Measurements from ENCODE around the gene ZNF280D.

DNA sequence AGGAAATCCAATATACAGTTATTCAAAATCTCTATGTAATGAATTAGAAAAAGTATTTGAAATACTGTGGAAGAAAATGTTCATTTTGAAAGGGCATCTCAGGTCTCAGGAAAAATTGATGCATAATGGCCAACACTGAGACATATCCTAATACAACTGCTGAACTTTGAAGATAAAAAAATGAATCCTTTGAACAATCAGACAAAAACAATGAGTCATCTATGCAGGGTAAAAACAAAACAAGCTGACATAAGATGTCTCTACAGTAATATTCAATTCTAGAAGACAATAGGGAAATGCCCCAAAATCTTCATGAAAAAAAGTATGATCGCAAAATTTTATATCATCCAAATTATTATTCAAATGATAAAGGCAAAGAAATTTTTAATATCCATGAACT is 34.0 kb upstream of the ZNF280D start:
- TF ChIP-seq, protein P1, sequence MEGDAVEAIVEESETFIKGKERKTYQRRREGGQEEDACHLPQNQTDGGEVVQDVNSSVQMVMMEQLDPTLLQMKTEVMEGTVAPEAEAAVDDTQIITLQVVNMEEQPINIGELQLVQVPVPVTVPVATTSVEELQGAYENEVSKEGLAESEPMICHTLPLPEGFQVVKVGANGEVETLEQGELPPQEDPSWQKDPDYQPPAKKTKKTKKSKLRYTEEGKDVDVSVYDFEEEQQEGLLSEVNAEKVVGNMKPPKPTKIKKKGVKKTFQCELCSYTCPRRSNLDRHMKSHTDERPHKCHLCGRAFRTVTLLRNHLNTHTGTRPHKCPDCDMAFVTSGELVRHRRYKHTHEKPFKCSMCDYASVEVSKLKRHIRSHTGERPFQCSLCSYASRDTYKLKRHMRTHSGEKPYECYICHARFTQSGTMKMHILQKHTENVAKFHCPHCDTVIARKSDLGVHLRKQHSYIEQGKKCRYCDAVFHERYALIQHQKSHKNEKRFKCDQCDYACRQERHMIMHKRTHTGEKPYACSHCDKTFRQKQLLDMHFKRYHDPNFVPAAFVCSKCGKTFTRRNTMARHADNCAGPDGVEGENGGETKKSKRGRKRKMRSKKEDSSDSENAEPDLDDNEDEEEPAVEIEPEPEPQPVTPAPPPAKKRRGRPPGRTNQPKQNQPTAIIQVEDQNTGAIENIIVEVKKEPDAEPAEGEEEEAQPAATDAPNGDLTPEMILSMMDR (IDR thresholded peaks at IDR 0.05; ENCODE audit: low read depth, low read length) = no peak
- TF ChIP-seq POLR2A (IDR thresholded peaks at IDR 0.05; ENCODE audit: extremely low read depth, insufficient read length) = no peak

Data from NB4 (cell line).